Measurements from ENCODE around the gene FLRT3. TPM values are rescaled to one million over a fixed set of nuclear protein-coding genes. Genes with fewer than 3 reads are reported as not detected.

The FLRT3 gene
- total RNA-seq, 4 donors from 2014 or later: 0.58 to 3.0 (median 1.8) TPM

DNA sequence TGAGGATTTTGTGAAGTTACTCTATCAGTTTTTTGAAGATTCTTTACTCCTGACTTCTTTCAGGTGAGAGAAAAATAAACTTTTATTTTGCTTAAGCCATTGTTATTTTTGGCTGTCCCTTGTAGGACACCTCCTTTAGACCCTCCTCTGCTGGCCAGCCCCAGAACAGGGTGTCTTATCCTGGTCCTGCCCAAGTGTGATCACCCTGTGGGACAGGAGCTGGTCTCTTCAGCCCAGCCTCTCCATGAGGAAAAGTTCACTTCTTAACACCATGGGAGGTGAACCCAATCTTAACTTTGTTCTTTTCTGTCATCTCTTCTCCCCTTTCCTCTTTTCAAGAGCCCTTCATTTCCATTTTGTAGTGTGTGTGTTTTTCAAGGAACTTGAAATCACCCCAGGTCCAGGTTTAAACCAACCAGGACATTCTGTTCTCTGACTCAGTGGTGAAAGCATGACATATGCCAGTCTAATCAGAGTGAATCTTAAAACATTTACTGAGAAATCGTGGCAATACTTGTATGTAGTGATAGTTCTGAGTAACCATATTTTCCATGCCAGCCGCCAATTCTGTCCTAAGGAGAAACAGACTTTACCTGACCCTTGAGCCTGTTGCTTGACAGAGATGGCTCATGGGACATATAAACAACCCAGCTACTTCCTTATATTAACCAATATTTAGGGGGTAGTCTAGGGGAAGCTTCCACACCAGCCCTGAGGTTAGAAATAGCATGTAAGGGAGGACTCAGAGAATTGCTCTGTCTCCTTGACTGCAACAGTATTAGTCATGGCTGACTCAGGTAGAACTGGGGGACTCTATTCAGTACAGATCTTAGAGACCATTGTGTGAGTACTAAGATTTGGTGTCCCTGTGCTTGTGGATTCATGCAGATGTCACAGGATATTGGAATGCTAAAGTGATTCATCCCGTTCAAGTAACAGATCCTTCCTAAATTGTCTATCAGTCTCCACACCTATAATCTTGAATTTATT, 48.8 kb downstream of the FLRT3 start:
- ATAC-seq (no peak), DNase-seq (no peak)
- H3K27ac ChIP-seq: no peak overlapping the region
- H3K9me3 ChIP-seq: no peaks in the 10 kb centered on the region
- in situ Hi-C loops (cut with MboI; ENCODE audit: low sequenced_read_pairs in 4 of 4): no loop called here
- TF ChIP-seq POLR2A (IDR thresholded peaks at IDR 0.05): no peak
- TF ChIP-seq, protein P1, sequence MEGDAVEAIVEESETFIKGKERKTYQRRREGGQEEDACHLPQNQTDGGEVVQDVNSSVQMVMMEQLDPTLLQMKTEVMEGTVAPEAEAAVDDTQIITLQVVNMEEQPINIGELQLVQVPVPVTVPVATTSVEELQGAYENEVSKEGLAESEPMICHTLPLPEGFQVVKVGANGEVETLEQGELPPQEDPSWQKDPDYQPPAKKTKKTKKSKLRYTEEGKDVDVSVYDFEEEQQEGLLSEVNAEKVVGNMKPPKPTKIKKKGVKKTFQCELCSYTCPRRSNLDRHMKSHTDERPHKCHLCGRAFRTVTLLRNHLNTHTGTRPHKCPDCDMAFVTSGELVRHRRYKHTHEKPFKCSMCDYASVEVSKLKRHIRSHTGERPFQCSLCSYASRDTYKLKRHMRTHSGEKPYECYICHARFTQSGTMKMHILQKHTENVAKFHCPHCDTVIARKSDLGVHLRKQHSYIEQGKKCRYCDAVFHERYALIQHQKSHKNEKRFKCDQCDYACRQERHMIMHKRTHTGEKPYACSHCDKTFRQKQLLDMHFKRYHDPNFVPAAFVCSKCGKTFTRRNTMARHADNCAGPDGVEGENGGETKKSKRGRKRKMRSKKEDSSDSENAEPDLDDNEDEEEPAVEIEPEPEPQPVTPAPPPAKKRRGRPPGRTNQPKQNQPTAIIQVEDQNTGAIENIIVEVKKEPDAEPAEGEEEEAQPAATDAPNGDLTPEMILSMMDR (IDR thresholded peaks at IDR 0.05 in 4 of 5, conservative IDR thresholded peaks at IDR 0.05 in 1 of 5): no peak
- no peak overlapping the region for H3K4me3 ChIP-seq
- no peaks in the 10 kb centered on the region for H3K36me3 ChIP-seq
- H3K4me1 ChIP-seq: no peaks in the 10 kb centered on the region
- intact Hi-C loops (cut with DNase I; ENCODE audit: low total_unique reads): no loop called here
- no peaks in the 10 kb centered on the region for H3K27me3 ChIP-seq

DNA sequence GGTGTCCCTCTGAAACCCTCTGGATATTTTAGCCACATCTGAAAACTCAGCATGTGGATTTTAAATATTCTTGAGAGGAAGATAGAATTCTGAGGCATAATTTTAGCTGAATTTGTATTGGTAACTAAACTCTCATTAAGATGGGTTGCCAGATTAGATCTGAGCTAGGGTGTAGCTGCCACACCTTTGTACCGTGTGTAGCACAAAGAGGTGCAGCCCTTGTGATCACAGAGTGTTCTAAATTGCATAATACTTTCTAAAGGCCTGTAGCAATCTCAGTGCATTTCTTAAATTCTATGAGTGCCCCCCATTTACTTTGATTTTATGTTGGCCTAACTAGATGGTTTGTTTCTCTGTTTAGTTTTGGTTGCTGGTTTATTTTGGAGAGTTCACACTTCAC, 53.0 kb downstream of the FLRT3 start:
- no peak for ATAC-seq
- TF ChIP-seq, protein P1 (IDR thresholded peaks at IDR 0.05 in 4 of 5, conservative IDR thresholded peaks at IDR 0.05 in 1 of 5): no peak
- TF ChIP-seq POLR2A (IDR thresholded peaks at IDR 0.05): no peak
- intact Hi-C loops (cut with DNase I; ENCODE audit: low total_unique reads) (no loop called here), in situ Hi-C loops (cut with MboI; ENCODE audit: low sequenced_read_pairs in 4 of 4) (no loop called here)
- Histone ChIP-seq H3K4me1 (no peaks in the 10 kb centered on the region), H3K9me3 (no peaks in the 10 kb centered on the region), H3K27ac (no peak overlapping the region), H3K36me3 (no peaks in the 10 kb centered on the region), H3K4me3 (no peak overlapping the region), H3K27me3 (no peaks in the 10 kb centered on the region)
- DNase-seq: no peak

DNA sequence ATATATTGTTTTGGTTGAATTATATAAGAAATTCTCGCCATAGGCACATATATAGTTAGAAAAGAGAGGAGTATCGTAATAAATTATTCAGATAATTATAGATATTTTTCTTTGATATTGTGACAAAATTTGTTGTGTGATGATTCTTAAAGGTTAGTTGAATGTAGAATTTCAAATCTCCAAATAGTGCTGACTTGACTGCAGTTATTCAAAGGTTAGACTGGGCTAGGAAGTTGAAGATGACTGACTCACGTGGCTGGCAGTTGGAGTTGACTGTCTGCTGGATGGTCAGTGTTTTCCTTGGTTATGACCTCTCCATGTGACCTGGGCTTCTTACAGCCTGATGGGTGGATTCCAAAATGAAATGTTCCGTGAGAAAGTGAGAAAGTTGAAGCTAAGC, 55.3 kb downstream of the FLRT3 start:
- Histone ChIP-seq H3K27ac (no peak overlapping the region), H3K9me3 (no peaks in the 10 kb centered on the region), H3K27me3 (no peaks in the 10 kb centered on the region), H3K4me1 (no peaks in the 10 kb centered on the region), H3K36me3 (no peaks in the 10 kb centered on the region), H3K4me3 (no peak overlapping the region)
- DNase-seq (no peak), ATAC-seq (no peak)
- TF ChIP-seq, protein P1 (IDR thresholded peaks at IDR 0.05 in 4 of 5, conservative IDR thresholded peaks at IDR 0.05 in 1 of 5): no peak
- TF ChIP-seq POLR2A (IDR thresholded peaks at IDR 0.05): no peak
- intact Hi-C loops (cut with DNase I; ENCODE audit: low total_unique reads): no loop called here
- in situ Hi-C loops (cut with MboI; ENCODE audit: low sequenced_read_pairs in 4 of 4): no loop called here

Data from gastrocnemius medialis (tissue), 4 donors.